Neural cell (in vitro differentiated cells): Measurements from ENCODE around the gene CPEB1.

Experiments used
- CTCF ChIP-seq: fragments of 450-650 bp; IDR thresholded peaks from 2 replicates; pipeline ENCODE4 v1.5.1; 2014; ENCODE audit warnings: antibody characterized with exemption, mild to moderate bottlenecking, moderate library complexity; ENCODE audit not compliant: poor library complexity, severe bottlenecking
- EP300 ChIP-seq: fragments of 450-650 bp; conservative IDR thresholded peaks from 2 replicates; pipeline ENCODE4 v1.6.1; 2014; ENCODE audit warnings: antibody characterized with exemption, mild to moderate bottlenecking, moderate library complexity; ENCODE audit not compliant: poor library complexity, severe bottlenecking
- EZH2 ChIP-seq: fragments of 200-600, 300-800 bp; shearing (Covaris generic), sonication (generic); IDR thresholded peaks from 2 replicates; pipeline ENCODE4 v1.6.1; 2014; ENCODE audit warnings: antibody characterized with exemption, low read length, borderline replicate concordance, mild to moderate bottlenecking; ENCODE audit not compliant: insufficient read depth, poor library complexity, severe bottlenecking
- MXI1 ChIP-seq: fragments of 450-650 bp; conservative IDR thresholded peaks from 2 replicates; pipeline ENCODE4 v1.6.1; 2014; ENCODE audit warnings: antibody characterized with exemption, mild to moderate bottlenecking; ENCODE audit not compliant: poor library complexity, severe bottlenecking
- POLR2AphosphoS5 ChIP-seq: IDR thresholded peaks from 2 replicates; pipeline ENCODE4 v1.6.1; 2012
- RAD21 ChIP-seq: fragments of 450-650 bp; conservative IDR thresholded peaks from 2 replicates; pipeline ENCODE4 v1.6.1; 2014; ENCODE audit warnings: antibody characterized with exemption, mild to moderate bottlenecking, moderate library complexity
- REST ChIP-seq: IDR thresholded peaks from 2 replicates; pipeline ENCODE4 v1.6.1; 2012; ENCODE audit warnings: borderline replicate concordance
- SMC3 ChIP-seq: fragments of 450-650 bp; conservative IDR thresholded peaks from 2 replicates; pipeline ENCODE4 v1.6.1; 2014; ENCODE audit warnings: antibody characterized with exemption, mild to moderate bottlenecking, moderate library complexity; ENCODE audit not compliant: poor library complexity
- TAF1 ChIP-seq: IDR thresholded peaks from 2 replicates; pipeline ENCODE4 v1.6.1; 2012; ENCODE audit warnings: low read depth

- no peak for TF ChIP-seq CTCF
- TF ChIP-seq EZH2: no peak
- TF ChIP-seq EP300: no peak
- TF ChIP-seq TAF1: no peak
- no peak for TF ChIP-seq POLR2AphosphoS5
- TF ChIP-seq RAD21: no peak
- TF ChIP-seq SMC3: no peak
- no peak for TF ChIP-seq MXI1
- no peak for TF ChIP-seq REST
These were observed 11.4 kb downstream of the CPEB1 start for GRCh38 chr15:82635798-82636197.
